RPMI8226 (cell line): Measurements from ENCODE around the gene TWIST1.

Experiments used
- DNase-seq: peaks from one replicate; pipeline ENCODE4 v3.0.0-alpha.2; 2015

TWIST1 gene

DNA sequence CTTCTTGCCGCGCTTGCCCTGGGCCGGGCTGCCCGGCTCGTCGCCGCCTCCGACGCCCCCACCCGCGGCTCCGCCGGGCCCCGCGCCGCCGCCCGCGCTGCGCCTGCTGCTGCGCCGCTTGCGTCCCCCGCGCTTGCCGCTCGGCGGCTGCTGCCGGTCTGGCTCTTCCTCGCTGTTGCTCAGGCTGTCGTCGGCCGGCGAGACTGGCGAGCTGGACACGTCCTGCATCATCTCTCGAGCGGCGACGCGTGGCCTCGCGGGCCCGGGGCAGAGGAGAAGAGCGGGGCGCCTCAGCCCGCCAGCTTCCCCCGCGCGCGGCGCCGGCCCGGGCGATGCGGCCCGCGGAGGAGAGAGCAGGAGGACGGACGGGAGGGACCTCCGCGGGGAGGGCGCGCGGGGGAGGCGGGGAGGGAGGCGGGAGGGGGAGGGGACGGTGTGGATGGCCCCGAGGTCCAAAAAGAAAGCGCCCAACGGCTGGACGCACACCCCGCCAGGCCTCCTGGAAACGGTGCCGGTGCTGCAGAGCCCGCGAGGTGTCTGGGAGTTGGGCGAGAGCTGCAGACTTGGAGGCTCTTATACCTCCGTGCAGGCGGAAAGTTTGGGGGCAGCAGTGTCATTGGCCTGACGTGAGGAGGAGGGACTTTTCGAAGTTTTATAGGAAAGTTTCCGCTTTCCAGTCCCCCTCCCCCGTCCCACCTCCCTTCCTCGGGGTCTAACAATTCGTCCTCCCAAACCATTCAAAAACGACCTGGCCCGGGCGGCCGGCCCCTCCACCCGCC, at the start of gene TWIST1:
TSS of gene TWIST1 (minus strand) at position 546 of the 779 bp plus-strand sequence. CDS start at position 231, 315 bp downstream.
- peak; percentile 21 for DNase-seq

- DNase-seq = no peak
Observed at GRCh38 chr7:19161671-19162070, 44.2 kb upstream of the TWIST1 start.

GRCh38 chr7:19146699-19147098, 29.3 kb upstream of the TWIST1 start:
- DNase-seq = peak; percentile 43

DNA sequence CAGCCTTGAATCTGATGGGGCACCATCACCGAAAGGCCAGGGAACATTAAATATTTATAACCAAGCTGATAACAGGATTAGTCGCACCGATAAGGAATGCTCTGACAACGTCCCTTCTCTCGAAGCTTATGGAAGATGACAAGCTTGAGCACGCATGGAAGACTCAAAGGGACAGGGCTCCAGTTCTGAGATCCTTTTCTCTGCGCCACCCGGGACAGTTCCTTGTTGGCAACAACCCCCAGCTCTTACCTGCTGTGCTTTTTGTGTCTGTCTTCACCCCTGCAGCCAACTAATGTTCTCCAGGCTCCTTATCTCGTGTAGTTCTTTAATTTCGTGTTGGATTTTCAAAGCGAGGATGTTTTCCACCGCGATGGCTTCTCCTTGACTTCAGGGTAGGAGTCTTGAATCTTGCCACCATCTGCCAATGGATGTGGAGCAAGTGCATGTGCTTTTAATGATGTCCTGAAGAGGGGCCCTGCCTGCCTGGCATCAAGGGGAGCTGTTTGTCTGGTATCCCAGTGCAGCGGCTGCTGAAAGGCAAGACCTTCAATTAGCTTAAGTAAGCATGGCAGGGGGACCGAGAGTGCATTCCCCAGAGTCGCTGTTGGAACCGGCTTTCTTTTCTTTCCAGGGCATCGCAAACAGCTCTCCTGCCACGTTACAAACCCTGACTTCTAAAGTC, 28.1 kb upstream of the TWIST1 start:
- no peak for DNase-seq

DNA sequence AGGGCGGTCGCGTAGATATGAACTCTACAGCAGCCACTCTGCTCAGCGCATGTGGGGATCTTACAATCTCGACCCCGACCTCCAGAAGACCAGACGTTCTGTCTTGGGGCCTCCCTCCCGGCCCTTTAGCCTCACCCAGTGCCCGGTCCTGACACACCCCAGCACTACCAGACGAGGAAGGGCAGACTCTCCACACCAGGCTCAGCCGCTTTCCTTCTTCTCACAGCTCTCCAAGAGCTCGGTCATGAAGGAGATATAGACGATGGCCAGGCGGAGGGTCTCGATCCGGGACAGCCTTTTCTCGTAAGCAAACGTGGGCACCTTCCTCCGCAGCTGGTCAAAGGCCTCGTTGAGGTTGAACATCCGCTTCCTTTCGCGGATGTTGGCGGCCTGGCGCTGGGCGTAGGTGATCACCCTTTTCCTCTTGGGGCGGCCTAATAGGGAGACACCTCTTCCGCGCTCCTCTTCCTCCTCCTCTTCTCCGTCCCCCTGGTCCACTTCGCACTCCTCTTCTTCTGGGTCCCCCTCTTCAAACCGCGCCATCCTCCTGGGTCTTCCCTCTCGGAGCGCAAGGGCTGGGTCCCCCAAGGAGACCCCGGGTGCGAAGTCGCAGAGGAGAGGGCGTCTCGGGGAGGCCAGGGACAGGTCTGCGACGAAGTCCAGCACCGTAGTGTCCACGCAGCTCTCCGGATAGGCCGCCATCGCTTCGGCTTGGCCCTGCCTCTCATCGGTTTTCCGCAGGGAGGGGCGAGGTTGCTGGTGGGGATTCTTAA, 27.4 kb upstream of the TWIST1 start, which contains the start of gene FERD3L:
TSS of gene FERD3L (minus strand) at position 761 of the 773 bp plus-strand sequence. CDS start at position 702, 59 bp downstream.
- no peak for DNase-seq

GRCh38 chr7:19143881-19144574, 26.6 kb upstream of the TWIST1 start:
- DNase-seq = no peak

DNA sequence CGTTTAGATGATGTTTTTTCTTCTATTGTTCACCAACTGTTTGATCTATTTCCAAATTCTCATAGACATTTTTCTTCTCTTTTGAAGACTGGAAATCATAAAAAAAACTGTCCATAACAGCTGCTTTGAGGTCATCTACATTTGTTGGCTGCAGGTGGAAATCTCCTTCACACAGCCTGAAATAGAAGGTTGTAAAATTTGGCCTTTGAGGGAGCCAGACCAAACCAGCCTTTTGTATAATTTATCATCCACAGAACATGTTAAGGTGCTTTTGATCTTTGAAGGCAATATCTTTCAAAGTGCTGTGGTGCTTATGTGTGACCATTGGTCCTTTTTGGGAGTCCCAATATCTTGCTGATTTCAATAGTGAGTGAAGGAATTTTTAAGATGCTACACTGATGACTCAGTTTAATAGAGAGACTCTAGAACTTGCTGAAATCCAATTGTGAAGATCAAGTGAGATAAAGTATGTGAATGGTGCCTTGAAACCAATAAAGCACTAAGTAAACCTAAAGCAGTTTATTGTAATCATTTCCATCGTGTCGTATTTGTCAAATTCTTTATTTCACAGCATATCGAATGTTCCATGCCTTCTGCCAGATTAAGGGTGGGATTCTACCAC, 22.4 kb upstream of the TWIST1 start:
- no peak for DNase-seq

DNA sequence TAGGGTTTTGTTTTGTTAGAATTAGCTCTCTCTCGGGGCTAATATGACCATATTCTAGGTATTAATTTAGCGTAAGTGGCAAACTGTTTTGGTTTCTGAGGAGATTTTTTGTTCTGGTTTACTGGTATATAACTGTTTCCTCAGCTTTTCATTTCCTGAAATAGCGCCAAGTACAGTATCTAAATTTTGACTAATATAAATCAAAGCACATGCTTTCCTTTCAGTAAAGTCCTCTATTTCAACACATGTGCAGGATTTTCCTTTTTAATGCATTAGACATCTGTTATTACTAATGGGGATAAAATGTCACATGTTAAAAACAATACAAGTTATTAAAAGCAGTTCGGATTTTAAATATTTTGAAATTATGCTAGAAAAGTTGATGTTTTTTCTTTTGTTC, 16.4 kb upstream of the TWIST1 start:
- no peak for DNase-seq

GRCh38 chr7:19133390-19133789, 16.0 kb upstream of the TWIST1 start:
- no peak for DNase-seq

- DNase-seq = no peak
Observed at GRCh38 chr7:19128856-19129255, 11.4 kb upstream of the TWIST1 start.

GRCh38 chr7:19121977-19122588, 4.6 kb upstream of the TWIST1 start:
- DNase-seq = peak; percentile 24

DNA sequence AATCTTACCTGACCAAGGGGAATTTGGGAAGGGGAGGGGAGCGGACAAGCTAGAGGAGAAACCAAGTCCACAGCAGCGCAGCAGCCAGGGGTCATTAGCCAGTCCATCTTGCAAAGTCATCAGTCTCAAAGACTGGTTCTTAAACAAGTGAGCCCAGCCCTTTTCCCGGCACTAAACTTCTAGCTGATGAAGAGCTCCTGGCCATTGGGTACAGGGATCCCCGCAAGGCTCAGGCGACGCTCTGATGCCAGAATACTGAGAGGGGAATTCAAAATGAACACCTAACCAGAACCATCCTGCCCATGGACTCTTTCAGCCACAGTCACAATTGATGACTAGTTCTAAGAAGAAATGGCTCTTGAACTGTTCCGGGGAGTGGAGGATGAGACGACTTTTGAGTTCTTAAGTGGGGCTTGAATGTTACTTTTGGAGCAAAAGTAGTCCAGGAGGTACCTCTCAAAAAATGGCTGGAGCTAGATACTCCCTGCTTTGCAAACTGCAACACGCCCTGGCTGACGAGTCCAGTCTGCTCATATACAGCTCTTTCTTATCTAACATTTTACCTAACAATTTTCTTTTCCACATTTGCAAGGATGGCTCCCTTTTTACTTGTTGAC, 2.5 kb upstream of the TWIST1 start:
- no peak for DNase-seq

DNA sequence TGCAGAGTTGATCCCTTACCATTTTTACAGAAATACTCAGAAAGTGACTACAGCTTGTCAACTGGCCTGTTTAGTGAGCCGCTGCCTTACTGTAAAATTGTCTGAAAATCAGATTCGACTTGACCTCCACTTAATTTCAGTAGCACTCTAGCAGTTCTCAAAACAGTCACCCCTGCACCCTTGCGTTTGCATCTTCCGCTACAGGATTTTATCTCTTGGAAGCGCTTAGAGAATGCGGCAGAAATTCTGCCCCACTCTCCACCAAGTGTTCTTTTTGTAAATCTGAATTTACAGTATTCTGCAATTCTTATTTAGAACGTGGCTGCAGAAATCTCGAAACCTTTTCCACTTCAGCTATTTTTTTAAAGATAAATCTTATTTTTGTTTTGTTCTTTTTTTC, 1.9 kb upstream of the TWIST1 start:
- DNase-seq = no peak

- DNase-seq = no peak
Observed at GRCh38 chr7:19118636-19119371, 1.4 kb upstream of the TWIST1 start.

- DNase-seq = no peak
Observed at GRCh38 chr7:19117870-19118608, 603 bp upstream of the TWIST1 start.

GRCh38 chr7:19116121-19117090, 1.0 kb downstream of the TWIST1 start:
- DNase-seq = peak; percentile 14

- no peak for DNase-seq
Observed at GRCh38 chr7:19114551-19114855, 2.9 kb downstream of the TWIST1 start.

GRCh38 chr7:19113855-19114550, 3.4 kb downstream of the TWIST1 start:
- no peak for DNase-seq
